NCI-H2107 treated with DMSO at 0.1 percent for 48 hours (cell line): ENCODE data around the gene NR1D2.
"Not testable (repeated sequence)": the region's sequence is repeated elsewhere in the genome, so short reads cannot be mapped to it uniquely, and the experiment has no call there.

ENCODE experiments used
- DNase-seq: peaks from one replicate; lab custom pipeline; 2025; ENCODE audit not compliant: unreplicated experiment; lab: John Stamatoyannopoulos, UW

NR1D2 gene

GRCh38 chr3:23944861-23945662 lies at the start of gene NR1D2:
TSS of gene NR1D2 (plus strand) at chr3:23945286. CDS start at chr3:23945579, 293 bp downstream.
- no peak for DNase-seq

- no peak for DNase-seq
Observed at GRCh38 chr3:23900744-23901143, 44.3 kb upstream of the NR1D2 start.

GRCh38 chr3:23904545-23904944 lies 40.5 kb upstream of the NR1D2 start:
- no peak for DNase-seq

GRCh38 chr3:23909341-23909740 lies 35.7 kb upstream of the NR1D2 start:
- no peak for DNase-seq

GRCh38 chr3:23911397-23911796 lies 33.7 kb upstream of the NR1D2 start:
- no peak for DNase-seq

- not testable (repeated sequence) for DNase-seq
Observed at GRCh38 chr3:23912335-23912734, 32.8 kb upstream of the NR1D2 start.

- DNase-seq: no peak
Observed at GRCh38 chr3:23913182-23913581, 31.9 kb upstream of the NR1D2 start.

- no peak for DNase-seq
Observed at GRCh38 chr3:23913873-23914743, 31.0 kb upstream of the NR1D2 start.

- DNase-seq: peak; percentile 5
Observed at GRCh38 chr3:23915537-23916108, 29.5 kb upstream of the NR1D2 start.

GRCh38 chr3:23916152-23916885 lies 28.8 kb upstream of the NR1D2 start:
- DNase-seq: no peak

GRCh38 chr3:23916886-23917678 lies 28.0 kb upstream of the NR1D2 start, which contains the start of the genes NKIRAS1 and RPL15:
TSS of gene NKIRAS1 (minus strand) at chr3:23916990. CDS start at chr3:23910904, 6,086 bp downstream.
TSS of gene RPL15 (plus strand) at chr3:23917132. CDS start at chr3:23917860, 728 bp downstream.
- peak; percentile 80 for DNase-seq

- DNase-seq: not testable (repeated sequence)
Observed at GRCh38 chr3:23917679-23918303, 27.3 kb upstream of the NR1D2 start.

- DNase-seq: not testable (repeated sequence)
Observed at GRCh38 chr3:23918331-23918730, 26.8 kb upstream of the NR1D2 start.

GRCh38 chr3:23919628-23920027 lies 25.5 kb upstream of the NR1D2 start:
- DNase-seq: no peak

- DNase-seq: no peak
Observed at GRCh38 chr3:23920151-23920655, 24.9 kb upstream of the NR1D2 start.

GRCh38 chr3:23921052-23921511 lies 24.0 kb upstream of the NR1D2 start:
- DNase-seq: no peak

GRCh38 chr3:23923786-23924185 lies 21.3 kb upstream of the NR1D2 start:
- DNase-seq: peak; percentile 22

GRCh38 chr3:23926246-23926645 lies 18.8 kb upstream of the NR1D2 start:
- DNase-seq: no peak

- no peak for DNase-seq
Observed at GRCh38 chr3:23926736-23927135, 18.4 kb upstream of the NR1D2 start.
